HG03575 (cell line): Measurements from ENCODE around the gene DST.
"Not testable (repeated sequence)": the region's sequence is repeated elsewhere in the genome, so short reads cannot be mapped to it uniquely, and the experiment has no call there.

Source experiments
- ATAC-seq: cut with Tn5 transposase; IDR thresholded peaks from one replicate; pipeline ENCODE4 v1.9.1; 2021; ENCODE audit not compliant: unreplicated experiment, insufficient number of reproducible peaks, low FRiP score; ENCODE audit errors: extremely low read depth

The DST gene

GRCh38 chr6:56581296-56581925 is 61.3 kb downstream of the DST start:
- ATAC-seq = no peak

- no peak for ATAC-seq
Observed at GRCh38 chr6:56580271-56580670, 62.4 kb downstream of the DST start.

DNA sequence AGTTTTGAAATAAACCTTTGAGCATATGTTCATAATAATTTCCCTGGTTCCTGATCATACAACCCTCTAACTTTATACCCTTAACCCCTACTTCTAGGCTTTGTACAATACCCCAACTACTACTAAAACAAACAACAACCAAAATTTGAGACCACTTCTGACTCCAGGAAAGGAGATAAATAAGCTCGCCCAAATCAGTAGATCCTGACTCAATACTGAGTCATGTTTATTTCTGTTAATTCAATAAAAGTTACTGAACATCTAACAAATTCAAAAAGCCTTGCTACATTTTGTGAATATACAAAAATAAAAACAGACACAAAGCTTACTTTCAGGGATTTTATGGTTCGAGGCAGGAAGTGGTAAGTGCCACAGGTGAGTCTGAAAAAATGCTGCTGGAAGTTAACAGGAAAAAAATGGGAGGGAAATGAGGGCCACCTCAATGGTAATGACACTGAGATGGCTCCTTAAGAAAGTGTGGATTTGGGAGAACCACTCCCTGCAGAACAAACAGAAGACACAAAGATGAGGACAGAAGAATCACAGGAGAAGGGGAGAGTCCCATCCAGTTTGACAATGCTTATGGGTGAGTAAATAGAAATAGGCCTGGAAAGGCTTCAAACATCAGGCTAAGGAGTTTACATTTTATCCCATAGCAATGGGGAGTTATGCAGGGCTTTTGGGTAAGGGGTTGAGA is 63.4 kb downstream of the DST start:
- ATAC-seq = no peak

GRCh38 chr6:56575736-56576135 is 67.0 kb downstream of the DST start:
- ATAC-seq = no peak

GRCh38 chr6:56574292-56574691 is 68.4 kb downstream of the DST start:
- no peak for ATAC-seq

GRCh38 chr6:56573624-56574023 is 69.1 kb downstream of the DST start:
- ATAC-seq = no peak

GRCh38 chr6:56572788-56573471 is 69.8 kb downstream of the DST start:
- no peak for ATAC-seq

DNA sequence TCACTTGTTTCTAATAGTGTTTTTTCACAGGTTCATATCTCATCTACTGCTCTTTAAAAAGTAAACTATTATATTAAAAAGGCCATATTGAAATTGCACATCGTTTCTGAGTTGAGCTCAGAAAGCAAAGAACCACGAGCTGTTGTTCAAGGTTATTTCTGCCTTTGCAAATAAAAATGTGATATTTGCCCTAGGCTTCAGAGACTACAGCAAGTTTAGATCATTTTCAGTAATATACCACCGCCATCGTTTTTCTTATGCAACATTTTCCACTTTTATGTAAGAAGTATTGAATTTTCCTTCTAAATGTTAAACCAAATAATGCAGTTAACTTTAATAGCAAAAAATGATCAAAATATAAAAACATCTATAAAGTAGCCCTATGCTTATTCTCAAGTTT is 71.1 kb downstream of the DST start:
- no peak for ATAC-seq

DNA sequence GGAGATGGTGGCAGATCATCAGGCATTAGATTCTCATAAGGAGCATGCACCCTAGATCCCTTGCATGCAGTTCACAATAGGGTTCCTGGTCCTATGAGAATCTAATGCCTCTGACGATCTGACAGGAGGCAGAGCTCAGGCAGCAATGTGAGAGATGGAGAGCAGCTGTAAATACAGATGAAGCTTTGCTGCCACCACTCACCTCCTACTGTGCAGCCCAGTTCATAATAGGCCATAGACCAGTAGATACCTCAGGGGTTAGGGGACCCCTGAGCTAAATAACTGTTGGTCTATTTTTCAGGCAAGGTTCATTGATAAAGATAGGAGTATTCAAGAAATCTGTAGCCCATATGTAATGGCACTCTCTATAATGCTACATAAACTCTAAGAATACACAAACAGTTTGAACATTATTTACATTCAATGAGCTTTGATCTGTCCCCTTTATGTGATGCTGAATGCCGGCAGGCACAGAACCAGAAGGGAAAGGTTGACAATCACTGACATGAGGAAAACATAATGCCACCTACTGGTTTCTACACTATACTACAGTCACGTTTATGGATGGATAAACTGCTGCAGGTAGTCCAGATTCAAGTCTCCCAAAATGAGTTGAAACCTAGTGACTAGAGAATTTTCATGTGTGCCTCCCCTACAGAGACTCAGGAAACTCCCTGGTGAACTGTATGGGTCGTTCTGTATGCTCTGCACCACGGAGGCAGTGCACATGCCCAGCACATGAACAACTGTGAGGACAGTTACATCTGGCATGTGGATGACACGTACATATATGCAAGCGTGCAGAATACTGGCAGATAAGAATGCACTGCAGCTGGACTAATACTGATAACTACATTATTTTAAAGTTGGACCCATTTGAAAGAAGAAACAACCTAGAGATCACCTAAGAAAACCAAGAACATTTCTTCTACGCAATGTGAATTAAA is 72.0 kb downstream of the DST start:
- peak; percentile 89 for ATAC-seq

- ATAC-seq = no peak
Observed at GRCh38 chr6:56567501-56567900, 75.2 kb downstream of the DST start.

DNA sequence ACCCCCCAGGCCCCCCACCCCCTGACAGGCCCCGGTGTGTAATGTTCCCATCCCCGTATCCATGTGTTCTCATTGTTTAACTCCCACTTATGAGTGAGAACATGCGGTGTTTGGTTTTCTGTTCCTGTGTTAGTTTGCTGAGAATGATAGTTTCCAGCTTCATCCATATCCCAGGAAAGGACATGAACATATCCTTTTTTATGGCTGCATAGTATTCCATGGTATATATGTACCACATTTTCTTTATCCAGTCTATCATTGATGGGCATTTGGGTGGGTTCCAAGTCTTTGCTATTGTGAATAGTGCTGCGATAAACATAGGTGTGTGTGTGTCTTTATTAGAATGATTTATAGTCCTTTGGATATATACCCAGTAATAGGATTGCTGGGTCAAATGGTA is 80.0 kb downstream of the DST start:
- not testable (repeated sequence) for ATAC-seq

DNA sequence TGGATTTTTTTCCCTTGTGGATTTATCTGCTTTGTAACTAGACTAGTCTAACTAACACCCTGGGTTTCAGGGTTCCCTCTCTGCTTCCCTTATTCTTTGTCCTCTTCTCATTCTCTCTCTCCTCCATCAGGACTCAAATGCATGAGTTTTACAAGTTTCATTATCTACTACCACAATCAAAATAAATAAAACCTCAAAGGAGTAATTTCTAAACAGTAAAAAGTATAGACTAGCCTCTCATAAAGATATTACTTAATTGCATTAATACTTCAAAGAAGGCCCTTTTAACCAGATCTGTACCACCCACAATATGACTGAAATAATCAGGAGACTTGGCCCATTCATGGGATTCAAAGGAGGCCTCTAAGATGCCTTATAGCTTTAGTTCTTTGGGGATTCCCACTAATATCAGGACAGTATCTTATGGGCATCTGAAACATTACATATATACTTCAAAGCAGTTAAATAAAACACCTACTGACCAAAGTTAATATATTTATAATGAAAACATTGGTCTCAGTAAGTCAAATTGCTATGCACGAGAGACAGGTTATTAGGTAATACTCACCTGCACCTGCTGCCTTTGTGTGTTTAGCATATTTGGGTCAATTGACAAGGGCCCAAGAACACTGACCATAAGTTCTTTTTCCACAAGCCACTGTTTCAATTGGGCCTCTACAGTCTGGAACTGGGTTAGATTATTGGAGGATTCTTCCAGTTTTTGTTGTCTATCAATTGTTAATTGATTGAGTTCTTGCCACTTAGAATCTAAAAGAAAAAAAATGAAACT is 85.7 kb downstream of the DST start:
- no peak for ATAC-seq

DNA sequence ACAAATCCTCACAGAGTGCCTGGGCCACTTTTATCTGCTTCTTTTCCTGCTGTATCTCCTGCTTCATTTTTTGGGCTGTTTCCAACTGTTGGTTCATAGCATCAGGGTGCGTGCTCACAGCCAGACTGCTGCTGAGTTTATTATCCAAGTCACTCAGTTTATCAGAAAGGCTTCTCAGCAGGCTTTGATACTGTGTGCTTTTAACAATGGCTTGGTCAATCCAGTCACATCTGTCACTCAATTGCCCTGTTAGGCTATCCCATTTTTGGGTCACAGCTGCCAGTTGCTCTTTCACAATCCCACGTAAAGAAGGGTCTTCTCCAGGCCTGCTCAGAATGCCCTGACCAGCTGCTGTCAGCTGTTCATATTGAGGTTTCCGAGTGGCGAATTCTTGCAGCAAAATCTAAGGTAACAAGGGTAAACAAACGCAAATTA is 87.2 kb downstream of the DST start:
- ATAC-seq = no peak

GRCh38 chr6:56552187-56553130 is 90.2 kb downstream of the DST start:
- ATAC-seq = no peak

- no peak for ATAC-seq
Observed at GRCh38 chr6:56551409-56552120, 91.1 kb downstream of the DST start.

- no peak for ATAC-seq
Observed at GRCh38 chr6:56550301-56550700, 92.4 kb downstream of the DST start.

- ATAC-seq = no peak
Observed at GRCh38 chr6:56549014-56549413, 93.7 kb downstream of the DST start.
